SU-DHL-6 (cell line): ENCODE measurements around the gene CCDC85B.

Experiments used
- H2AFZ ChIP-seq: fragments of 200-600 bp; sonication (generic); 2 replicates; pipeline ENCODE4 v1.6.1; 2014; ENCODE audit warnings: low read depth, mild to moderate bottlenecking, moderate library complexity, mixed read lengths, antibody characterized with exemption, low read length; ENCODE audit not compliant: severe bottlenecking
- H3F3A ChIP-seq: fragments of 200-600 bp; shearing (Covaris generic); 2 replicates; pipeline ENCODE4 v1.6.0; 2016; ENCODE audit warnings: antibody characterized with exemption, mild to moderate bottlenecking; ENCODE audit not compliant: insufficient read depth
- H3K27ac ChIP-seq: fragments of 200-600 bp; sonication (generic); 2 replicates; pipeline ENCODE4 v1.5.1; 2016; ENCODE audit warnings: low read depth, mild to moderate bottlenecking, low read length, moderate library complexity, mixed read lengths
- H3K27me3 ChIP-seq: fragments of 200-600 bp; sonication (generic), shearing (Covaris generic); 2 replicates; pipeline ENCODE4 v1.6.0; 2014; ENCODE audit warnings: mild to moderate bottlenecking, low read length
- H3K36me3 ChIP-seq: fragments of 200-600 bp; sonication (generic); 2 replicates; pipeline ENCODE4 v1.6.1; 2014; ENCODE audit warnings: mild to moderate bottlenecking, low read length, mixed read lengths
- H3K4me2 ChIP-seq: fragments of 300-600, 200-600 bp; shearing (Covaris generic), sonication (generic); 2 replicates; pipeline ENCODE4 v1.6.0; 2014; ENCODE audit warnings: low read length, low read depth, mild to moderate bottlenecking; ENCODE audit not compliant: poor library complexity, severe bottlenecking
- H3K4me3 ChIP-seq: fragments of 200-600 bp; sonication (generic); 2 replicates; pipeline ENCODE4 v1.5.1; 2014; ENCODE audit warnings: antibody characterized with exemption, low read length, mild to moderate bottlenecking, mixed read lengths; ENCODE audit not compliant: insufficient read depth, poor library complexity, severe bottlenecking
- H3K79me2 ChIP-seq: fragments of 200-600 bp; sonication (generic); 2 replicates; pipeline ENCODE4 v1.6.1; 2014; ENCODE audit warnings: mild to moderate bottlenecking, low read length, moderate library complexity; ENCODE audit not compliant: insufficient read depth
- H3K9ac ChIP-seq: fragments of 200-600 bp; sonication (generic); 2 replicates; pipeline ENCODE4 v1.7.0; 2014; ENCODE audit warnings: mild to moderate bottlenecking, low read length
- H3K9me2 ChIP-seq: fragments of 200-600 bp; sonication (generic); replicated peaks from 2 replicates; pipeline ENCODE4 v1.6.1; 2014; ENCODE audit warnings: low read length; ENCODE audit not compliant: insufficient read depth
- H3K9me3 ChIP-seq: fragments of 200-600 bp; sonication (generic); 2 replicates; pipeline ENCODE4 v1.6.1; 2014; ENCODE audit warnings: low read length, mixed read lengths; ENCODE audit not compliant: insufficient read depth
- H4K20me1 ChIP-seq: fragments of 200-600 bp; sonication (generic); 2 replicates; pipeline ENCODE4 v1.6.1; 2014; ENCODE audit warnings: low read depth, mild to moderate bottlenecking, antibody characterized with exemption, low read length, moderate library complexity, mixed read lengths
- CTCF ChIP-seq: fragments of 200-600 bp; sonication (generic); IDR thresholded peaks from one replicate; pipeline ENCODE4 v1.5.1; 2017; ENCODE audit warnings: antibody characterized with exemption, mild to moderate bottlenecking, low read length, moderate library complexity; ENCODE audit not compliant: insufficient read depth, poor library complexity, severe bottlenecking
- EZH2phosphoT487 ChIP-seq: fragments of 200-600 bp; sonication (generic), shearing (Covaris generic); conservative IDR thresholded peaks from 2 replicates; pipeline ENCODE4 v1.6.1; 2018; ENCODE audit warnings: mild to moderate bottlenecking, antibody characterized with exemption, low read length, moderate library complexity, mixed read lengths

The CCDC85B gene

GRCh38 chr11:65884716-65885092, 5.8 kb upstream of the CCDC85B start:
- H3K4me2 ChIP-seq: peak overlapping the region; percentile 9
- H3K36me3 ChIP-seq: no peaks in the 10 kb centered on the region
- no peaks in the 10 kb centered on the region for H3K9me2 ChIP-seq
- H3K27me3 ChIP-seq: no peaks in the 10 kb centered on the region
- H3K9ac ChIP-seq: no peak overlapping the region; the same call in 1 of the 2 replicates
- no peak for TF ChIP-seq EZH2phosphoT487
- peak; percentile 99 for TF ChIP-seq CTCF
- no peaks in the 10 kb centered on the region for H3K9me3 ChIP-seq
- no peak overlapping the region for H3K4me3 ChIP-seq
- 0 out of 2 replicates have a peak, but pooled peaks cover 6% of the 10 kb centered on the region for H3K79me2 ChIP-seq
- H3K27ac ChIP-seq: no peak overlapping the region
- peaks cover 19% of the 10 kb centered on the region for H3F3A ChIP-seq
- H4K20me1 ChIP-seq: no peaks in the 10 kb centered on the region
- no peak overlapping the region for H2AFZ ChIP-seq

GRCh38 chr11:65885231-65885630, 5.2 kb upstream of the CCDC85B start:
- Histone ChIP-seq H3K79me2 (0 out of 2 replicates have a peak, but pooled peaks cover 6% of the 10 kb centered on the region), H3K9me2 (no peaks in the 10 kb centered on the region), H3K9me3 (no peaks in the 10 kb centered on the region), H3K9ac (no peak overlapping the region; the same call in 1 of the 2 replicates), H2AFZ (no peak overlapping the region), H3K4me3 (no peak overlapping the region), H3K27ac (no peak overlapping the region), H3F3A (peaks cover 24% of the 10 kb centered on the region), H3K27me3 (no peaks in the 10 kb centered on the region), H4K20me1 (no peaks in the 10 kb centered on the region), H3K4me2 (peak overlapping the region; percentile 9), H3K36me3 (no peaks in the 10 kb centered on the region)
- TF ChIP-seq EZH2phosphoT487 (no peak), CTCF (no peak)

GRCh38 chr11:65885808-65886536, 4.5 kb upstream of the CCDC85B start:
- no peaks in the 10 kb centered on the region for H3K9me2 ChIP-seq
- TF ChIP-seq EZH2phosphoT487 (no peak), CTCF (no peak)
- H3K9me3 ChIP-seq: no peaks in the 10 kb centered on the region
- peak overlapping the region; percentile 25 for H3K4me2 ChIP-seq
- no peaks in the 10 kb centered on the region for H3K36me3 ChIP-seq
- no peaks in the 10 kb centered on the region for H3K27me3 ChIP-seq
- H3K4me3 ChIP-seq: no peak overlapping the region
- no peak overlapping the region for H3K27ac ChIP-seq
- H3K79me2 ChIP-seq: peaks cover 6% of the 10 kb centered on the region; the same call in 1 of the 2 replicates
- peaks cover 24% of the 10 kb centered on the region for H3F3A ChIP-seq
- no peaks in the 10 kb centered on the region for H4K20me1 ChIP-seq
- H2AFZ ChIP-seq: no peak overlapping the region
- H3K9ac ChIP-seq: no peak overlapping the region
